Mesodermal cell (in vitro differentiated cells): ENCODE results near the gene RELL1.

Source experiments
- H3K27ac ChIP-seq: 2 replicates; pipeline ENCODE4 v1.7.0; 2013; ENCODE audit warnings: mild to moderate bottlenecking, low read depth, low read length, moderate library complexity; ENCODE audit not compliant: severe bottlenecking
- H3K36me3 ChIP-seq: 2 replicates; pipeline ENCODE4 v1.7.1; 2013; ENCODE audit warnings: mild to moderate bottlenecking, low read length, moderate library complexity; ENCODE audit not compliant: control insufficient read depth, insufficient read depth
- H3K4me1 ChIP-seq: one replicate; pipeline ENCODE4 v1.7.1; 2013; ENCODE audit warnings: mild to moderate bottlenecking, low read length; ENCODE audit not compliant: insufficient read depth, control insufficient read depth, poor library complexity, severe bottlenecking
- H3K4me3 ChIP-seq: 2 replicates; pipeline ENCODE4 v1.7.0; 2013; ENCODE audit warnings: low read length, control low read depth, mild to moderate bottlenecking; ENCODE audit not compliant: insufficient read depth, poor library complexity, severe bottlenecking; ENCODE audit errors: extremely low read depth
- H3K9me3 ChIP-seq: 2 replicates; pipeline ENCODE4 v1.7.1; 2013; ENCODE audit warnings: mild to moderate bottlenecking, low read length, moderate library complexity; ENCODE audit not compliant: control insufficient read depth
- WGBS, 2 experiments: methylation state at CpG; one replicate each; pipeline ENCODE4 v1.1.5; 2013; ENCODE audit warnings: missing lambda C conversion rate in 2 of 2; ENCODE audit not compliant: insufficient coverage in 2 of 2; 5-methylcytosine and 5-hydroxymethylcytosine counted together

RELL1 gene

GRCh38 chr4:37601531-37601930 lies 84.6 kb downstream of the RELL1 start:
- Histone ChIP-seq H3K36me3 (no peaks in the 10 kb centered on the region), H3K9me3 (no peaks in the 10 kb centered on the region), H3K4me3 (no peak overlapping the region), H3K27ac (no peak overlapping the region), H3K4me1 (peaks cover 13% of the 10 kb centered on the region)
- WGBS, 2 experiments = 88 to 90% methylated on average over 4 of the region's 5 CpGs

- Histone ChIP-seq H3K36me3 (no peaks in the 10 kb centered on the region), H3K4me3 (no peak overlapping the region), H3K9me3 (no peaks in the 10 kb centered on the region), H3K4me1 (peaks cover 13% of the 10 kb centered on the region), H3K27ac (no peak overlapping the region)
- WGBS, 2 experiments = 94 to 96% methylated on average over 8 of the region's 9 CpGs
Observed at GRCh38 chr4:37599092-37599790, 86.9 kb downstream of the RELL1 start.

- Histone ChIP-seq H3K4me3 (no peak overlapping the region), H3K9me3 (no peaks in the 10 kb centered on the region), H3K27ac (no peak overlapping the region), H3K4me1 (peaks cover 13% of the 10 kb centered on the region), H3K36me3 (no peaks in the 10 kb centered on the region)
- 93 to 96% methylated on average over 3 to 4 of the region's 4 CpGs for WGBS, 2 experiments
Observed at GRCh38 chr4:37597034-37597433, 89.1 kb downstream of the RELL1 start.

GRCh38 chr4:37595875-37596680 lies 90.1 kb downstream of the RELL1 start:
- no peak overlapping the region for H3K4me3 ChIP-seq
- 61 to 66% methylated on average over 10 to 11 of the region's 12 CpGs for WGBS, 2 experiments
- H3K36me3 ChIP-seq = no peaks in the 10 kb centered on the region
- peaks cover 6% of the 10 kb centered on the region for H3K4me1 ChIP-seq
- H3K27ac ChIP-seq = no peak overlapping the region
- H3K9me3 ChIP-seq = no peaks in the 10 kb centered on the region

GRCh38 chr4:37594099-37594498 lies 92.1 kb downstream of the RELL1 start:
- H3K4me3 ChIP-seq = no peak overlapping the region
- H3K36me3 ChIP-seq = no peaks in the 10 kb centered on the region
- 100% methylated on average over 1 of the region's 2 CpGs for WGBS, 2 experiments
- H3K9me3 ChIP-seq = no peaks in the 10 kb centered on the region
- H3K4me1 ChIP-seq = peaks cover 5% of the 10 kb centered on the region
- H3K27ac ChIP-seq = no peak overlapping the region

- Histone ChIP-seq H3K9me3 (no peaks in the 10 kb centered on the region), H3K36me3 (no peaks in the 10 kb centered on the region), H3K4me3 (no peak overlapping the region), H3K4me1 (no peaks in the 10 kb centered on the region), H3K27ac (no peak overlapping the region)
- WGBS, 2 experiments = no CpG with 5 or more reads among the region's 1 CpG
Observed at GRCh38 chr4:37591349-37591748, 94.8 kb downstream of the RELL1 start.

- 86 to 94% methylated on average over 4 to 6 of the region's 6 CpGs for WGBS, 2 experiments
- H3K36me3 ChIP-seq = no peaks in the 10 kb centered on the region
- H3K4me1 ChIP-seq = no peaks in the 10 kb centered on the region
- no peaks in the 10 kb centered on the region for H3K9me3 ChIP-seq
- no peak overlapping the region for H3K4me3 ChIP-seq
- H3K27ac ChIP-seq = no peak overlapping the region
Observed at GRCh38 chr4:37590016-37590415, 96.2 kb downstream of the RELL1 start.

GRCh38 chr4:37588150-37588549 lies 98.0 kb downstream of the RELL1 start:
- H3K27ac ChIP-seq = no peak overlapping the region
- no peaks in the 10 kb centered on the region for H3K9me3 ChIP-seq
- no peaks in the 10 kb centered on the region for H3K36me3 ChIP-seq
- WGBS, 2 experiments = 88 to 94% methylated on average over 7 to 8 of the region's 9 CpGs
- H3K4me1 ChIP-seq = no peaks in the 10 kb centered on the region
- no peak overlapping the region for H3K4me3 ChIP-seq

- Histone ChIP-seq H3K36me3 (no peaks in the 10 kb centered on the region), H3K4me3 (no peak overlapping the region), H3K4me1 (no peaks in the 10 kb centered on the region), H3K27ac (no peak overlapping the region), H3K9me3 (no peaks in the 10 kb centered on the region)
- 50 to 100% methylated on average over 3 to 4 of the region's 6 CpGs for WGBS, 2 experiments
Observed at GRCh38 chr4:37586194-37586593, 100.0 kb downstream of the RELL1 start.

GRCh38 chr4:37584493-37585060 lies 101.6 kb downstream of the RELL1 start:
- Histone ChIP-seq H3K27ac (no peak overlapping the region), H3K4me1 (no peaks in the 10 kb centered on the region), H3K4me3 (no peak overlapping the region), H3K9me3 (no peaks in the 10 kb centered on the region), H3K36me3 (no peaks in the 10 kb centered on the region)
- WGBS, 2 experiments = 84 to 91% methylated on average over 7 to 8 of the region's 9 CpGs

- Histone ChIP-seq H3K36me3 (no peaks in the 10 kb centered on the region), H3K27ac (no peak overlapping the region), H3K4me3 (no peak overlapping the region), H3K9me3 (no peaks in the 10 kb centered on the region), H3K4me1 (no peaks in the 10 kb centered on the region)
- WGBS, 2 experiments = 93 to 97% methylated on average over 7 of the region's 8 CpGs
Observed at GRCh38 chr4:37584071-37584470, 102.1 kb downstream of the RELL1 start.
